Adrenal gland (tissue), 12 donors: ENCODE measurements around the gene LENG9. TPM values are rescaled to one million over a fixed set of nuclear protein-coding genes. Genes with fewer than 3 reads are reported as not detected.
A peak's percentile ranks its signal among the peaks of the same experiment; 100 is the strongest.

ENCODE experiments used
- DNase-seq, 7 donors: peaks; one replicate each; pipeline ENCODE4 v3.0.0-alpha.2; 2019 to 2020
- H3K27ac ChIP-seq, 5 donors: fragments of 200-600 bp; sonication (generic) in 4 of 5; 1 replicate in 3 of 5; 2 replicates in 2 of 5; pipeline versions ENCODE4 v1.5.1 to v1.8.0; 2016 to 2020; ENCODE audit warnings: mild to moderate bottlenecking in 1 of 5
- H3K27me3 ChIP-seq: fragments of 200-600 bp; 2 replicates; pipeline ENCODE4 v1.8.0; 2021
- H3K36me3 ChIP-seq, 2 donors: fragments of 200-600 bp; replicated peaks in 1 of 2; 1 replicate in 1 of 2; 2 replicates in 1 of 2; pipeline versions ENCODE4 v1.5.1 to v1.8.0; 2018 to 2022
- H3K4me1 ChIP-seq, 2 donors: fragments of 200-600 bp; replicated peaks in 1 of 2; 1 replicate in 1 of 2; 2 replicates in 1 of 2; pipeline versions ENCODE4 v1.5.1 to v1.8.0; 2018 to 2021
- H3K4me3 ChIP-seq, 4 donors: fragments of 200-600 bp; sonication (generic) in 3 of 4; one replicate each; pipeline ENCODE4 v1.5.1; 2016 to 2018
- H3K9me3 ChIP-seq, 3 donors: fragments of 200-600 bp; sonication (generic) in 1 of 3; replicated peaks in 1 of 3; 1 replicate in 2 of 3; 2 replicates in 1 of 3; pipeline versions ENCODE4 v1.5.1 to v1.8.0; 2016 to 2021
- POLR2A ChIP-seq, 2 donors: fragments of 450-650 bp; IDR thresholded peaks; one replicate each; pipeline ENCODE4 v1.6.1; 2017; ENCODE audit warnings: antibody characterized with exemption in 2 of 2, mild to moderate bottlenecking in 2 of 2, moderate library complexity in 1 of 2
- WGBS, 4 donors: extraction: QIAGEN DNeasy Blood & Tissue Kit in 2 of 4; methylation state at CpG; one replicate each; pipeline versions ENCODE4 v1.1.5 to v1.1.7; 2013 to 2017; 5-methylcytosine and 5-hydroxymethylcytosine counted together
- intact Hi-C, 2 donors: fragments of 100-400 bp; cut with DNase I; formaldehyde crosslinking; loops; one replicate each; pipeline versions ENCODE4 v1.14.1 to v1.15.0; 2022 to 2023
- polyA plus RNA-seq, 3 donors: library from polyadenylated mRNA; stranded (reverse); fragments of 200-250 nt in 2 of 3; fragments of 350-450 nt in 1 of 3; fragmentation: Illumina TruSeq in 1 of 3; extraction: RNeasy Lipid Tissue Mini Kit (QIAGEN cat#74804) in 1 of 3; gene quantifications; one replicate each; pipeline ENCODE4 v1.2.3, GENCODE V29; 2013 to 2014
- total RNA-seq, 9 donors: library from RNA; depleted of rRNA in 4 of 9; stranded (reverse); fragments of >200 nt in 4 of 9; fragments of 120-200 nt in 1 of 9; fragmentation: NEBNext Ultra II Directional in 1 of 9; extraction: Animal tissue kit (Norgen Biotek cat#: 25700) in 1 of 9; gene quantifications; one replicate each; pipeline versions ENCODE4 v1.1.0 to v1.2.4, GENCODE V29; 2013 to 2023
- TF ChIP-seq, protein P1 (sequence below), 6 experiments: fragments of 450-650 bp in 4 of 6; fragments of 200-600 bp in 2 of 6; sonication (generic) in 1 of 6; IDR thresholded peaks; 1 replicate in 5 of 6; 2 replicates in 1 of 6; pipeline versions ENCODE4 v1.5.1 to v1.8.0; 2016 to 2021; ENCODE audit warnings: antibody characterized with exemption in 6 of 6, mild to moderate bottlenecking in 2 of 6, moderate library complexity in 1 of 6
- donor health status: healthy with polysubstance abuse.
- donor health status: Bipolar disorder and iron deficiency.
- donor health status: DM: yes; HTN: yes; CAD: no.
- donor health status: DM: no; HTN: no; CAD: no.
- donor health status: DM: no; HTN: no; CAD: no.
- donor health status: DM: yes; HTN: yes; CAD: no.

Gene LENG9
- total and polyA plus RNA-seq, 12 donors: 1.3 to 15.3 (median 7.8) TPM

DNA sequence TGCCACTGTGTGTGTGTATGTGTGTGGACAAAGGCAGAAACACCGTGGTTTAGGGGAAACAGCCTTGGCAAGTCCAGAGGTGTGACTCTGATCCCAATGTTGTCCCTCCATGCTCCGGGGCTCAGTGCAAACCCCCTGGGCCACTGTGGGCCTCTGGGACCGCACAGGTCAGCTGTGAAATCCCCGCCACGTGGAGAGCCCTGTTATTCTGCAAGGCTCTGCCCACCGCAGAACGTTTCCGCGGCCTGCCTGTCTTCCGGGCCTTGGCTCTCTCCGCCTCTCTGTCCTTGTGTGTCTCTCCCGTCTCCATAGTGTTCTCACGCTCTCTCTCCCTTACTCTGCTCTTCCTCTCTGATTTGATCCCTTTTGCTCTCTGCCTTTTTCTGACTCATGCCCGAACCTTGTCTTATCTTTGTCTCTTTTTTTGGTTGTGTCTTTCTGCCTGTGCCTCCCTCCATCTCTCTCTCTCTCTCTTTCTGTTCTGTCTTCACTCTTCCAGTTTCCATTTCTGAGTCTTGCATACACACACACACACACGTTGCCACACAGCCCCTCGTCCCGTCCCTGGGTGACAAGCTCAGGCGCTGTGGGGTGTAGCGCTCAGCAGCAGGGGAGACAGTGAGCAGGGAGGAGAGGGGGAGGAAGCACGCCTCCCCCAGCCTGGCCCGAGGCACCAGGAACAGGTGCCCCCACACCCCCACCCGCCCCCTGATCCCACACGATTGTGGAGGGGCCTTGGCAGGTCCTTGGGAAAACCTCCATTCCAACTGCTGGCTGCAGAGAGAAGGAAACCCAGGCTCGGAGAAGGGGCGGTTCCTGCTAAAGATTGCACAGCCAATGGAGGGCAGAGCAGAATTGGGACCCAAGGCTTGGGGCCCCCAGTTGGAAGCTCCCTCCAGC is 45.3 kb downstream of the LENG9 start:
- Histone ChIP-seq H3K36me3 (no peaks in the 10 kb centered on the region), H3K27ac (peak overlapping the region in 1 of 5 donors; percentile 25), H3K4me1 (peaks cover 0 to 5% of the 10 kb centered on the region in 2 donors), H3K27me3 (peaks cover 34% of the 10 kb centered on the region), H3K4me3 (peak overlapping the region in 1 of 4 donors; percentile 32), H3K9me3 (no peaks in the 10 kb centered on the region)
- TF ChIP-seq POLR2A (IDR thresholded peaks at IDR 0.05): no peak
- TF ChIP-seq, protein P1, sequence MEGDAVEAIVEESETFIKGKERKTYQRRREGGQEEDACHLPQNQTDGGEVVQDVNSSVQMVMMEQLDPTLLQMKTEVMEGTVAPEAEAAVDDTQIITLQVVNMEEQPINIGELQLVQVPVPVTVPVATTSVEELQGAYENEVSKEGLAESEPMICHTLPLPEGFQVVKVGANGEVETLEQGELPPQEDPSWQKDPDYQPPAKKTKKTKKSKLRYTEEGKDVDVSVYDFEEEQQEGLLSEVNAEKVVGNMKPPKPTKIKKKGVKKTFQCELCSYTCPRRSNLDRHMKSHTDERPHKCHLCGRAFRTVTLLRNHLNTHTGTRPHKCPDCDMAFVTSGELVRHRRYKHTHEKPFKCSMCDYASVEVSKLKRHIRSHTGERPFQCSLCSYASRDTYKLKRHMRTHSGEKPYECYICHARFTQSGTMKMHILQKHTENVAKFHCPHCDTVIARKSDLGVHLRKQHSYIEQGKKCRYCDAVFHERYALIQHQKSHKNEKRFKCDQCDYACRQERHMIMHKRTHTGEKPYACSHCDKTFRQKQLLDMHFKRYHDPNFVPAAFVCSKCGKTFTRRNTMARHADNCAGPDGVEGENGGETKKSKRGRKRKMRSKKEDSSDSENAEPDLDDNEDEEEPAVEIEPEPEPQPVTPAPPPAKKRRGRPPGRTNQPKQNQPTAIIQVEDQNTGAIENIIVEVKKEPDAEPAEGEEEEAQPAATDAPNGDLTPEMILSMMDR (IDR thresholded peaks at IDR 0.05): no peak
- peak in 5 of 7 donors; percentile 33 to 55 (median 47) for DNase-seq
- intact Hi-C loops: no loop called here
- WGBS, 4 donors: 11 to 12% (median 11%) methylated on average over 15 to 25 of the region's 25 CpGs

DNA sequence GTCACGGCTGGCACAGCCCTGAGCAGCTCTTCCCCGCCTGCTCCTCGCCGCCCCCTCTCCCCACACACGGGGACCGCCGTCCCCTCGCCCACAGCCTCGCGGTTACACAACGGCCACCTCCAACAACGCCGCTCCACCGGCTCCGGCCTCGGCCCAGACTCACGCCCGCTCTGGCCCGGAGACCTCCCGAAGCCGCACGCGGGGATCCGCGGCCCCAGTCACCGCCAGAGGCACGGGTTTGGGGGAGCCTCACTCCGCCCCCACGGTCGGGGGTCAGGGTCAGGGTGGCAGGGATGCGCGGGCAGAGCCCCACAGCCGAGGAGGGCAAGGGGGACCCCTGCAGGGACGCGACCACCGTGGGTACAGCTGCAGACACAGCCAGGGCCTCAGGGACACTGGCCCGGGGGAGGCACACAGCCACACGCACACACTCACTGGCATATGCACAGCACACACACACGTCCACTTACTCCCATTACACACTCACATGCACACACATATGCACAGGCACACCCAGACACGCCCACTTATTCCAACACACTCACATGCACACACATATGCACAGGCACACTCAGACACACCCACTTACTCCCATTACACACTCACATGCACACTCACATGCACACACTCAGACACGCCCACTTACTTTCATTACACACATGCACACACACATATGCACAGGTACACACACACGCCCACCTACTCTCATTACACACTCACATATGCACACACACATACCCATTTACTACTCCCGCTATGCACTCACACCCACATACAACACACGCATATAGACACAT is 46.7 kb downstream of the LENG9 start:
- DNase-seq: no peak
- Histone ChIP-seq H3K27me3 (peaks cover 34% of the 10 kb centered on the region), H3K36me3 (no peaks in the 10 kb centered on the region), H3K4me1 (peaks cover 0 to 5% of the 10 kb centered on the region in 2 donors), H3K9me3 (no peaks in the 10 kb centered on the region), H3K4me3 (no peak overlapping the region), H3K27ac (no peak overlapping the region)
- 31 to 68% (median 34%) methylated on average over 12 to 44 of the region's 44 CpGs for WGBS, 4 donors
- intact Hi-C loops: no loop called here
- no peak for TF ChIP-seq POLR2A (IDR thresholded peaks at IDR 0.05)
- TF ChIP-seq, protein P1 (IDR thresholded peaks at IDR 0.05): no peak

DNA sequence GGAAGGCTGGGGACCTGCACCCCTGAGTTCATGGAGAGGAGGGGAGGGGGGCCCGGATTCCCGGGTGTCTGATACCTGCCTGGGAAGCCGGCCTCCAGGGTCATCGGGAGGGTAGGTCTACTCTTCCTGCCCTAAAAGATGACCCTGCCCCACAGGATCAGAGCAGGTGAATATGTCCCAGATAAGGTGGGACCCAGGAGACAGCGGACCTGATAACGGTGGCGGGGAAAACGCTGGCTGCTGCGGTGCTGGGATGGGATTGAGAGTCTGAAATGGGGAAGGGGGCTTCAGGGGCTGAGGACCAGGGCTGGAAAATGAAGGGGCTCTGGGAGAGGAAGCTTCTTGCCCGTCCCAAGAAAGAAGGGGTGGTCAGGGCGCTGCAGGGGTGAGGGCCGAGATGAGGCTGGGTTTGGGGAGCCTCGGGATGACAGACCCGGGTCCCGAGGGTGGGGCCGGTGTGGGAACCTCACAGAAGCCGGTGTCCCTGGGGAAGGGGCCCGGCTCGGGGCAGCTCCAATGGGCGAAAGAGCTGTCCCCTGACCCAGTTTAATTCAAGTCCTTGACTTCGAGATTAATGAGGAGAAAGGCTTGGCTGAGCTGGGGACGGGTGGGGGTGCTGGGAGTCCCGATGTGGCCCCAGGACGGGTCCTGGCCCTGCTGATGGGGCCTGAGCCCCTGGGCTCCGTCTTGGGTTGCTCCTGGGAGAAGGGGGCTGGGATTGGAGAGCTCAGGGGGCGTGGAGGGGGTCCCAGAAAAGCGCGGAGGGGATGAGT is 47.5 kb downstream of the LENG9 start:
- Histone ChIP-seq H3K9me3 (no peaks in the 10 kb centered on the region), H3K27ac (no peak overlapping the region), H3K36me3 (no peaks in the 10 kb centered on the region), H3K27me3 (peaks cover 31% of the 10 kb centered on the region), H3K4me3 (no peak overlapping the region), H3K4me1 (peaks cover 0 to 5% of the 10 kb centered on the region in 2 donors)
- WGBS, 4 donors: 5 to 9% (median 8%) methylated on average over 16 to 28 of the region's 28 CpGs
- DNase-seq: no peak
- intact Hi-C loops: no loop called here
- no peak for TF ChIP-seq POLR2A (IDR thresholded peaks at IDR 0.05)

DNA sequence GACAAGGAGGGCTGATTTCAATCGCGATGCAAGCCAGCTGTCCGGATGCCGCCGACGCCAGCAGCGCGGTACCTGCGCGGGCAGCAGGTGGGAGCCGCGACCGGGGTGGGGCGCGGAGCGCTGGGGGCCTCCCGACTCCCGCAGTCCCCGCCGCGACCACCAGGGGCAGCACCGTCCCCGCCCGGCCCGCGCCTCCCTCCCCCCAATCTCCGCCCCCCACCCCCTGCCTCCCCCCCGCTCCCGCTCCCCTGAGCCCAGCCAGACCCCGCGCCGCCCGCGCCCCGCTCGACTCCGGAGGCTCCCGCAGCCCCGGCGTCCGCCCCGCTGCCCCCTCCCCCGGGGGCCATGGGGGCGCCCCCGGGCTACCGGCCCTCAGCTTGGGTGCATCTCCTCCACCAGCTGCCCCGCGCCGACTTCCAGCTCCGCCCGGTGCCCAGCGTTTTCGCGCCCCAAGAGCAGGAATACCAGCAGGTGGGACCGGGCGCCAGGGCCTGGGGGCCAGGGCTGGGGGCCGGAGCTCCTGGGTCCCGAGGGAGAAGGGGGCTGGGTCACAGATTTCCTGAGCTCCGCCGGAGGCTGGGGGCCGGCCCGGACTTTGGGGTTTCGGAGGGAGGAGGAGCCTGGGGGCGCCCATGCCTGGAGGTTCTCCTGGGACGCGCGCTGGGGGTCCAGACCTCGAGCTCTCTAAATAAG is 48.2 kb downstream of the LENG9 start, which contains the start of gene TTYH1:
TTYH1 (plus strand) TSS at position 257 of the 693 bp plus-strand sequence; CDS start at position 346, 89 bp downstream.
- intact Hi-C loops: no loop called here
- TF ChIP-seq, protein P1 (IDR thresholded peaks at IDR 0.05): peak in 2 of 6 experiments; percentile 10 to 29
- TF ChIP-seq POLR2A (IDR thresholded peaks at IDR 0.05): no peak
- Histone ChIP-seq H3K4me1 (peaks cover 0 to 5% of the 10 kb centered on the region in 2 donors), H3K27me3 (peaks cover 27% of the 10 kb centered on the region), H3K27ac (no peak within 1 kb of the TSS), H3K36me3 (no peaks in the 10 kb centered on the region), H3K4me3 (no peak within 1 kb of the TSS), H3K9me3 (no peaks in the 10 kb centered on the region)
- DNase-seq: no peak
- WGBS, 4 donors: 2 to 5% (median 3%) methylated on average over 11 to 68 of the region's 68 CpGs
